ENCODE data around the gene UNC93B1.
A peak's percentile ranks its signal among the peaks of the same experiment; 100 is the strongest.

UNC93B1 gene, protein sequence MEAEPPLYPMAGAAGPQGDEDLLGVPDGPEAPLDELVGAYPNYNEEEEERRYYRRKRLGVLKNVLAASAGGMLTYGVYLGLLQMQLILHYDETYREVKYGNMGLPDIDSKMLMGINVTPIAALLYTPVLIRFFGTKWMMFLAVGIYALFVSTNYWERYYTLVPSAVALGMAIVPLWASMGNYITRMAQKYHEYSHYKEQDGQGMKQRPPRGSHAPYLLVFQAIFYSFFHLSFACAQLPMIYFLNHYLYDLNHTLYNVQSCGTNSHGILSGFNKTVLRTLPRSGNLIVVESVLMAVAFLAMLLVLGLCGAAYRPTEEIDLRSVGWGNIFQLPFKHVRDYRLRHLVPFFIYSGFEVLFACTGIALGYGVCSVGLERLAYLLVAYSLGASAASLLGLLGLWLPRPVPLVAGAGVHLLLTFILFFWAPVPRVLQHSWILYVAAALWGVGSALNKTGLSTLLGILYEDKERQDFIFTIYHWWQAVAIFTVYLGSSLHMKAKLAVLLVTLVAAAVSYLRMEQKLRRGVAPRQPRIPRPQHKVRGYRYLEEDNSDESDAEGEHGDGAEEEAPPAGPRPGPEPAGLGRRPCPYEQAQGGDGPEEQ

DNA sequence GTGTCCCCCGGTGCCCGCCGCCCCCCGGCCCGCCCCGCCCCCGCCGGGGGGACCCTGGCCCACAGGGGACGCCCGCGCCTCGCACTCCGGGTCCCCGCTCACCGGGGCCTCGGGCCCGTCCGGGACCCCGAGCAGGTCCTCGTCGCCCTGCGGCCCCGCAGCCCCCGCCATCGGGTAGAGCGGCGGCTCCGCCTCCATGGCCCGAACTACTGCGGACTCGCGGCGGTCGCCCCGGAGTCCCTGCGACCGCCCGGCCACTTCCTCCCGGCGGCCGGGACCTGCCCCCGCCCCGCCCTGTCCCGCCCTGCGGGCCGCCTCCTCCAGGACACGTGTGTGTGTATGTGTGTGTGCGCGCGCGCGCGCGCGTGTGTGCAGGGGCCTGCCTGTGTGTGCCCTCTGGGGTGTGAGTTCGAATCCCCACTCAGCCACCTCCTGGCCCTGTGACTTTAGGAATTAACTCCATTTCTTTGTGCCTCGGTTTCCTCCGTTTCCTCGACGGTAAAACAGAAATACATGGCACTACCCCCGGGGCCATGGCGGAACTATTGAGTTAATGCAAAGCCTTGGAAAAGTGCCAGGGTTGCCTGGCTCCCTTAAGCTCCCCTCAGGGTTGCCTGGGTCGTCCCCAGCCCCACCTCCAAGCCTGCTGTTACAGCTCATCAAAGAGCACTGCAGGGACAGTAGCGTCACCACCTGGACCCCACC lies at the start of gene UNC93B1:
Gene UNC93B1 (minus strand): TSS at position 252 of the 705 bp plus-strand sequence. CDS start 54 bp downstream, at position 198.
- peak; percentile 85 for DNase-seq

DNA sequence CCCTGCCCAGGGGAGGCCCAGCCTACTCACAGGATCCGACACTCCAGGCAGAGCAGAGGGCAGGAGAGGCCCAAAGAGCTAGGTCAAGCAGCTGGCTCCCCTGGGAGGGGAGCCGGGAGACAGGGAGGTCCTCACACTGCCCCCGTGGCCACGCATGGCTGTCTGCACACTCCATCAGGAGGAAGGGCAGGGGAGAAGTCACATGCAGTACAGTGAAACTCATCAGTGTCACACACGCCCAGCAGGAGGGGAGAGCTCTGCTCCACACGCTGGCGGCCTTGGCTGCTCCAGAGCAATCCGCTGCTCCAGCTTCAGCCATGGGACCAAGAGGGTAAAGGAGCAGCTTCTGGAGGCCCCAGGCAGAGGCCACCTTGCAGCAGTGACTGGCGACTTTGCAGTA lies 49.2 kb upstream of the UNC93B1 start:
- no peak for DNase-seq

DNA sequence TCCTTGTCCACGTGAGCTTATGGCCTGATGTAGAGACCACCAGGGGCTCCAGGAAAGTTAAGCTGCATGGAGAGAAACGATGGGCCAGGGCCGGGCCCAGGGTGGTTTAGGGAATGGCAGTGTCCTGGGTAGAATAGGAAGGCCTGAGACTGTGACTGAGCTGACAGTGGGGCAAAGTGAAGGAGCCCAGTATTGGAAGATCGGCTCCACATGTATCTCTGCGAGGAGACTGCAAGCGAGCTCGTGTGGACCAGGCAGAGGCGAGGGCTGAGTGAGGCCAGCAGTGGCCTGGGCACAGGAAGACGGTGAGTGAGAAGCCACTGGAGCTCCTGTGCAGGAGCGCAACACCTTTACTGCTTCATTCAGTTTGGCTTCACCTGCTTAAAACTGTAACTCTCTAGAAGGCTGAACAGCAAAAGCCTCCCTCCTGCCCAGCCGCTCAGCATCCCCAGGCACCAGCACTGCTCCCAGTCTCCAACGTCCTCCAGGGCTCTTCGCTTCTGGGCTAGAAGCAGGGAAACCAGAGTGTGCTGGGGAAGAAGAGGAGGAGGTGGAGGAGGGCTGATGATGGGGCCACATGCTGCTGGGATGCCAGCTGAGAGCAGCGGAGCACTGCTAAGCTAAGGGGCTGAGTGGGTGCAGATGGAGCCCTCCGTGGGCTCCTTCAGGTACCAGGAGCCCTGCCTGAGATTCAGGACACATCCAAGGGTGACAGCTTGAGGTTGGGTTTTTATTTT lies 48.4 kb upstream of the UNC93B1 start:
- no peak for DNase-seq

DNA sequence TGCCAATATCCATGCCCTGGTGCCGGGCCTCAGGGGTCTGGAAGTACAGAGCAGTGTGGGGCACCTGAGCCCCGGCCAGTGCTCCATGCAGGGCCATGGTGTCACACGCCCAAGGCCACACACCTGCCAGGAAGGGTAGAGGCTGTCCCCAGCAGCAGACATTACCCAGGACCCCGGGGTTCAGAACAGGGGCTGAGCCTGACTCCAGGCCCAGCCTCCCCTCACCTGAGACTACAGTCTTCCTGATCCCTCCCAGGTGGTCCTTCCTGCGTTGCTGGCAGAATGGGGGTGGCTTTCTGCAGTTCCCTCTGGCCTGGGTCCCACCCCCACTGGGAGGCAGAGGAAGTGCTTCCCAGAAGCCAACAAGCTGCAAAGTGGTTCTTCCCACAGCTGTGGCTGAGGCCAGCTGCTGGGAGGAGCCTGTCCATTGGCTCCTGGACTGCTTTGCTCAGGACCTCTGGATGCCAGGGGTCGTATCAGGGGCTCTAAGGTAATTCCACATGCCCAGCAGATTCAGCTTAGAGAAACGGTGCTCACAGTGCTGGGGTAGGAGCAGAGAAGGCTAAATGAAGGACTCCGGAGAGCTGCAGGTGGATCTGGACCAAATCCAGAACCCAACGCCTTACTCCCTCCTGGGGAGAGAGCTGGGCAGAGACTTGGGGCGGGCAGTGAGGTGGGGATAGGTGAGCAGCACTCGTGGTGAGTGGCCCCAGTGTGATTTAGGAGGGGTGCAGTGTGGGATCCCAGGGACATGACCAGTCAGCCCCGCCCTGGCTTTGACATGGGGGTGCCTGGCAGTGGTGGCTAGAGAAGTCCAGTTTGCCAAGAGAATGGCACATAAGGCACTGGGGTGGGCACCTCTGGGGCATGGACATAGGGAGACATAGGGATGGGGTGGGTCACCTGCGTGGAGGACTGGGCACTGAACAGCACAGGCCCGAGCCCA lies 47.6 kb upstream of the UNC93B1 start:
- no peak for DNase-seq

DNA sequence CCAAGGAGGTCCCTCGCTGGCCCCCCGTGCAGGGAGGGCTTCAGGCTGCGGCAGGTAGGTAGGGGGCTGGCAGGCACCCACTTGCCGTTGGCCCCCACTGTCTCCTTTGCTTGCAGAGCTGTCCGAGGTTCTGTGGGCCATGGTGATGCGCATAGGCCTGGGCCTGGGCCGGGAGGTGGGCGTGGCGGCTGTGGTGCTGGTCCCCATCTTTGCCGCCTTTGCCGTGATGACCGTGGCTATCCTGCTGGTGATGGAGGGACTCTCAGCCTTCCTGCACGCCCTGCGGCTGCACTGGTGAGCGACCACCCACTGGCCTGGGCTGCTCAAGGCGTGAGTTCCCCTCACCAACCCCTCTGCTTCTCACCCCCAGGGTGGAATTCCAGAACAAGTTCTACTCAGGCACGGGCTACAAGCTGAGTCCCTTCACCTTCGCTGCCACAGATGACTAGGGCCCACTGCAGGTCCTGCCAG lies 46.5 kb upstream of the UNC93B1 start:
- DNase-seq = no peak

DNA sequence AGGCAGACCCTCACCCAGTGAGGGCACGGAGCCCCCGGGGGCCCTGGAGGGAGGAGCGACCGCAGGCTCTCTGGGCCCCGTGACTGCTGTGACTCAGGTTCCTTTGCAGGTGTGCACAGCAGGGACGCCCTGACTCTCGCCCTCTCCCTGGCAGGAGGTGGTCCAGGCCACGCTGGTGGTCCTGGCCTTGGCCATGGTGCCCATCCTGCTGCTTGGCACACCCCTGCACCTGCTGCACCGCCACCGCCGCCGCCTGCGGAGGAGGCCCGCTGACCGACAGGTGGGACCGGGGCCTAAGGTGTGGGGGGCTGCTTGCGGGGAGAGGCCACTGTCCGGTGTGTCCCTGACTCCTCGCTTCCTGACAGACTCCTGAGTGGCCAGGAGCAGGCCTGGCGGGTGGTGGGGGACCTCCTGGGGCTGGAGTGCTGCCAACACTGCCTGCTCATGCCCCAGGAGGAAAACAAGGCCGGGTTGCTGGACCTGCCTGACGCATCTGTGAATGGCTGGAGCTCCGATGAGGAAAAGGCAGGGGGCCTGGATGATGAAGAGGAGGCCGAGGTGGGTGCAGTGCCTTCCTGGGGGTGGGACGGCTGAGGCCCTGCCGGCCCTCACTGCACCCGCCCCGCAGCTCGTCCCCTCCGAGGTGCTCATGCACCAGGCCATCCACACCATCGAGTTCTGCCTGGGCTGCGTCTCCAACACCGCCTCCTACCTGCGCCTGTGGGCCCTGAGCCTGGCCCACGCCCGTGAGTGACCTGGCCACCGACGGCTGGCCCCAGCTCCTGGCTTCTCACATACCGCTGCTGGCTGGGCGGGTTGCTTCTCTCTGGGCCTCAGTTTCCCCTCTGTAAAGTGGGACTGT lies 45.8 kb upstream of the UNC93B1 start:
- DNase-seq = no peak

DNA sequence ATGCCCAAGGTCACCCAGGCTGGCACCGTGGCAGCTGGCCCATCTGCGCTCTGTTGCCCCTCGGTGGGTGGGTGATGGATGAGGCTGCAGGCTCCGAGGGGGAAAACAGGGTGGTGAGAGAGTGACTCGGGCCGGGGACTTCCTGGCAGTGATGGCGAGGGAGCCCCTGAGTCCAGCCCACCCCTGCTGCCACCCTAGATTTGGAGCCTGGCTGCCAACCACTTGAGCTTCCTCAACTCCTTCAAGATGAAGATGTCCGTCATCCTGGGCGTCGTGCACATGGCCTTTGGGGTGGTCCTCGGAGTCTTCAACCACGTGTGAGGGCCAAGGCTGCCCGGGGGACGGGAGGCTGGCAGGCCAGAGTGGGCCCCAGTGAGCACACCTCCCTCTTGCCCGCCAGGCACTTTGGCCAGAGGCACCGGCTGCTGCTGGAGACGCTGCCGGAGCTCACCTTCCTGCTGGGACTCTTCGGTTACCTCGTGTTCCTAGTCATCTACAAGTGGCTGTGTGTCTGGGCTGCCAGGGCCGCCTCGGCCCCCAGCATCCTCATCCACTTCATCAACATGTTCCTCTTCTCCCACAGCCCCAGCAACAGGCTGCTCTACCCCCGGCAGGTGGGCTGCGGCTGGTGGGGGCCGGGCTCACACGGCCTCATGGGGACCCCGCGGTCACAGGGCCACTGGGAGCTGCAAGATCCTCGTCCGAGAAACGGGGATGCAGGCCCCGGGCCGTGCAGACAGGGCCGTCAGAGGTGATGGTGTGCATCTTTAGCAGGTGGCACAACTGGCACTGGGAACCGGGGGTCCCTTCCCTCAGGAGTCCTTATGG lies 45.0 kb upstream of the UNC93B1 start:
- DNase-seq = no peak

DNA sequence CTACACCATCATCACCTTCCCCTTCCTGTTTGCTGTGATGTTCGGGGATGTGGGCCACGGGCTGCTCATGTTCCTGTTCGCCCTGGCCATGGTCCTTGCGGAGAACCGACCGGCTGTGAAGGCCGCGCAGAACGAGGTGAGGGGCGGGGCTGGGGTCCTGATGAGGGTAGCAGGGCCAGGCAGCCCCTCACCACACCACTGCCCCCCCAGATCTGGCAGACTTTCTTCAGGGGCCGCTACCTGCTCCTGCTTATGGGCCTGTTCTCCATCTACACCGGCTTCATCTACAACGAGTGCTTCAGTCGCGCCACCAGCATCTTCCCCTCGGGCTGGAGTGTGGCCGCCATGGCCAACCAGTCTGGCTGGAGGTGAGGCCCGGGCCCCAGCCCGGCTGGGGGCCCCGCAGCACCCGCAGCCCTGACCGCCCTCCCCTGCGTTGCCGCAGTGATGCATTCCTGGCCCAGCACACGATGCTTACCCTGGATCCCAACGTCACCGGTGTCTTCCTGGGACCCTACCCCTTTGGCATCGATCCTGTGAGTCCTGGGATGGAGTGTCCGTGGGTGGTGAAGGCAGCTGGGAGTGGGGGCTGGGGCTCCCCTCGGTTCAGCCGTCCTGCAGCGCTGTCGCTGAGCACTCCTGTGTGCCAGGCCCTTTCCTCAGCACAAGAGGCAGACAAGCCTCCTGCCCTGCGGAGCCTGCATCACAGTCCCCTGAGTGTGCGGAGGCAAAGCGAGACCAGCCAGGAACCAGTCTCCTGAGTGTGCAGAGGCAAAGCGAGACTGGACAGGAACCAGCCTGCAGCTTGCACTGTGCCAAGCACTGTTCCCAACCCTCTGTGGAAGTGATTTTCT lies 43.8 kb upstream of the UNC93B1 start:
- no peak for DNase-seq

DNA sequence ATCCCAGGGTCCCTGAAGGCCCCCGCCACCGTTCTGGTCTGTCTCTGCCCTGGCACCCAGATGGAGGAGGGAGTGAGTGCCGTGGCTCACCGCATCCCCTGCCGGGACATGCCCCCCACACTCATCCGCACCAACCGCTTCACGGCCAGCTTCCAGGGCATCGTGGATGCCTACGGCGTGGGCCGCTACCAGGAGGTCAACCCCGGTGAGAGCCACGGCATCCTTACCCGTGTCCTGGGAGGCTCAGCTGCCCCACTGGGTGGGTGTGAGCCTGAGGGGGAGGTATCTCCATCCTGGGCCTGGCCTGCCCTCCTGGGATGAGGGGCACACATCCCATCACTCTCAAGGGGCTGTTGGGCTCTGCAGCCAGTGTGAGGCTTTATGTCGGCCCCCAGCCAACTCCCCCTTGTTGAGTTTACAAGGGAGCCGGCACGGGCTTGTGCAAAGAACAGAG lies 41.0 kb upstream of the UNC93B1 start:
- DNase-seq = no peak

DNA sequence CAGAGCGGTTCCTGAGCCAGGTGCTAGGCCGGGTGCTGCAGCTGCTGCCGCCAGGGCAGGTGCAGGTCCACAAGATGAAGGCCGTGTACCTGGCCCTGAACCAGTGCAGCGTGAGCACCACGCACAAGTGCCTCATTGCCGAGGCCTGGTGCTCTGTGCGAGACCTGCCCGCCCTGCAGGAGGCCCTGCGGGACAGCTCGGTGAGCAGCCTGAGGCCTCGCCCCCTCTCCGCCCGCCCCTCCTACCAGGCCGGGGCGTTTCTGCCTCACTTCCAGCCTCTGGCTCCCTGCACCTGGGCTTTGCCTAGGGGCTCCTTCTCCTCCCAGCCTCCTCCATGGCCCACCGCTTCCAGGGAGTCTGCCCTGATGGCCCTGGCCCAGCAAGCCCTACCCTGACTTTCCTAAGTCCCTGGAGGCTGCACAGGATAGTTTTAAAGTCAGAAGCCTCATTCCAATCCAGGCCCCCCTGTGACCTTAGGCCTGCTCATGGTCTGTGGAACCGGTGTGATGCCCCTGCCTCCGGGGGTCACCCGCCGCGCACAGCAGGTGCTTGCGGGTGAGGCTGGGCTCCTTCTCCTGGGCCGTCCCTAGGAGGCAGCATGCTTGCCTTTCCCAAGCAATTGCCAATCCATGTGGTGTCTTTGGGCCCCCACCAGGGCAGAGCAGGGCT lies 40.4 kb upstream of the UNC93B1 start:
- DNase-seq = no peak

DNA sequence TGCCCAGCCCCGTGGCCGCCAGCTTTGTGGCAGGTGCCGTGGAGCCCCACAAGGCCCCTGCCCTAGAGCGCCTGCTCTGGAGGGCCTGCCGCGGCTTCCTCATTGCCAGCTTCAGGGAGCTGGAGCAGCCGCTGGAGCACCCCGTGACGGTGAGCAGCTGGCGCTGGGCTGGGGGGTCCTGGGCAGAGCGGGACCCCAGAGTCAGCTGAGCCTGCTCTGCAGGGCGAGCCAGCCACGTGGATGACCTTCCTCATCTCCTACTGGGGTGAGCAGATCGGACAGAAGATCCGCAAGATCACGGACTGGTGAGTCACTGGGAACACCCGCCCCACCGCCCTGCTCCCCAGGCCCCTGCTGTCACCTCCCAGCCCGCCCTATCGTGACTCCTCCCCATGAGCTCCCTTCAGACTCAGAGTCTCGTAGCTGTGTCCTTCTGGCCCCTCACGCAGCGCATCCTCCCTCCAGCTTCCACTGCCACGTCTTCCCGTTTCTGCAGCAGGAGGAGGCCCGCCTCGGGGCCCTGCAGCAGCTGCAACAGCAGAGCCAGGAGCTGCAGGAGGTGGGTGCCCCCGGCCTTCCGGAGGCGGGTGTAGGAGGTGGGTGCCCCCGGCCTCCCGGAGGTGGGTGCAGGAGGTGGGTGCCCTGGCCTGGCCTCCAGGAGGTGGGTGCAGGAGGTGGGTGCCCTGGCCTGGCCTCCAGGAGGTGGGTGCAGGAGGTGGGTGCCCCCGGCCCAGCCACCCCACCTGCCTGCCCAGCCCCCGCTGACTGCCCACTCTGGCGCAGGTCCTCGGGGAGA lies 39.6 kb upstream of the UNC93B1 start:
- DNase-seq = no peak

DNA sequence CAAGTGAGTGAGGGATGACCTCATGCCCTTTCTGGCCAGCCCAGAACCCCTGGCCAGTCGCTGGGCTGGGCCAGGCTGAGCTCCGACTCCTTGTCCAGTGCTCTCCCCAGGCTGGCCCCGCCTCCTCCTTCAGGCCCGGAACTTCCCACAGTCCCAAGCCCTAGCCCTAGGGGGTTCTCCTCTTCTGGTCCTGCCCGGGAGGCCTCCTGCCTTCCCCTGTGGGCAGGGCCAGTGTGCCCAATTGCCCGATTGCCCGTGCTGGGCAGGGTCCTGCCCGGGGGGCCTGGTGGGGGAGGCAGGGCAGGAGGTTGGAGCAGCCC lies 39.1 kb upstream of the UNC93B1 start:
- no peak for DNase-seq

DNA sequence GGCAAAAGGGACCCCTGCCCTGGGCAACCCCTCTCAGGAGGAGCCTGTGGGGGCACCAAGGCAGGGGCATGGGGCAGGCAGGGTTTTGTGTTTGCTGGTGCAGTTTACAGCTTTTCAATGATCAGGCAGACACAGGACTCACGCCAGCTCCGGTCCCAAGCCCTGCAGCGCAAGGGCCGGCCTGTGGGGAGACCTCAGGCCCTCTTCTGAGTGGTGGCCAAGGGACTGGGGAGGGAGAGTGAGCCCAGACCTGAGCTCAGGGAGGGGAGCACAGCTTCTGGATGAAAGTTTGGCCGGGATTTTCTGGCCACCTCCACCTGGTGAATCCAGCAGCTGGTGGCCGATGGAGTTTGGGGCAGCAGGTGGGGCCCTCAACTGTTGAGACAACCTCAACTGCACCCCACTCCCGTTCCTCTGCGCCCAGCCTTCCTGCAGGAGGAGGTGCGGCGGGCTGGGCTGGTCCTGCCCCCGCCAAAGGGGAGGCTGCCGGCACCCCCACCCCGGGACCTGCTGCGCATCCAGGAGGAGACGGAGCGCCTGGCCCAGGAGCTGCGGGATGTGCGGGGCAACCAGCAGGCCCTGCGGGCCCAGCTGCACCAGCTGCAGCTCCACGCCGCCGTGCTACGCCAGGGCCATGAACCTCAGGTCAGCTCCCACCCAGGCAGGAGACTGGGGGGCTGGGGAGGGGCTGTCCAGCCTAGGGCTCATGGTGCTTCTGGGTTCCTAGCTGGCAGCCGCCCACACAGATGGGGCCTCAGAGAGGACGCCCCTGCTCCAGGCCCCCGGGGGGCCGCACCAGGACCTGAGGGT lies 38.5 kb upstream of the UNC93B1 start:
- no peak for DNase-seq

DNA sequence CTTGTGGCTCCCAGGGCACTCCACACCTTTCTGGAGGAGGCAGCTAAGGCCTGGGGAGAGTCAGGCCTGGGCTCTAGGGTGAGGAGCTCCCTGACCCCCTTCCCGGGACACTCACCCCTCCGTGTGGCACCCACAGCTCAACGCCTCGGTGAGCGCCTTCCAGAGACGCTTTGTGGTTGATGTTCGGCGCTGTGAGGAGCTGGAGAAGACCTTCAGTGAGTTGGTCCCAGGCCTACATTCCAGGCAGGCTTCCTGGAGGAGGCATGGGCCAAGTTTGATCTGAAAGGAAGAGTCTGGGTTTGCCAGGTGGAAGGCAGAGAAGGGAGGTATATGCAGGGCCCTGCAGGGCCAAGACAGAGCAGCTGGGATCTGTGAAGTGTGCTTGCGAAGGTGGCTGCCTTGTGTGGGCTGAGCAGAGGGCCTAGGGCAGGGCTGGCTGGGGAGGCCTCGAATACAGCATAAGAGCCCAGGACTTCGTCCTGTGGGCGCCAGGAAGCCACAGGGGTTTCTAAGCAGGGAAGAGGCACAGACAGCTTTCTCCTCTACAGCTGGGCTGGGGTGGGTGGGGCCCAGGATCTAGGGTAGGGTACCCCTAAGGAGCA lies 37.8 kb upstream of the UNC93B1 start:
- DNase-seq = no peak

DNA sequence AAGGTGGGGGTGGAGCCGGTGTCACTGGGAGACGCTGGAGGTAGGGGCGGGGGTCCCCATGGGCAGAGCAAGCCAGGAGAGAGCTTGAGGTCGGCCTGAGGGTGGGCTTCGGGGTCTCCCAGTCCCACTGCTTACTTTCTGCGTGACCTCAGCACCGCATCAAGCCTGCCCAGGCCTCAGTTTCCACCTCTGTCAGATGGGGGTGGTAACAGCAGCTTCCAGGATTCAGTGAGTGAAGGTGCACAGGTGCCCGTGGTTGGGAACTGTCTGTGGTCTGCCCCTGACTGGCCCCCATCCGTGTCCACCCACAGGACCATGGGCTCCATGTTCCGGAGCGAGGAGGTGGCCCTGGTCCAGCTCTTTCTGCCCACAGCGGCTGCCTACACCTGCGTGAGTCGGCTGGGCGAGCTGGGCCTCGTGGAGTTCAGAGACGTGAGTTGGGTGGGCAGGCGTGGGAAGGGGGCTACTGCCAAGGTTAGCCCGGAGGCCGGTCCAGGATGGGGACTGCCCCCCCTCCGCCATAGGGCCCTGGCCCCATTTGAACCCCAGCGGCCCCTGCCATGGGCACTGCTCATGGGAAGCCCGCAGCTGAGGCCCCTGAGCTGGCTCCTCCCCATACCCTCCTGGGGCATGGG lies 37.2 kb upstream of the UNC93B1 start:
- DNase-seq = no peak

All from CD4-positive, alpha-beta T cell treated with Interleukin-17A for 1 hour (primary cell).